Right ventricle myocardium superior (tissue), 1 donor: ENCODE data around the gene PDE6A. TPM values are rescaled to one million over a fixed set of nuclear protein-coding genes. Genes with fewer than 3 reads are reported as not detected.

ENCODE experiments used
- ATAC-seq: fragments of 200-7000 bp; cut with Tn5 transposase; one replicate; pipeline ENCODE4 v1.9.1; 2020; ENCODE audit warnings: mild to moderate bottlenecking; ENCODE audit not compliant: poor library complexity
- DNase-seq: peaks from one replicate; pipeline ENCODE4 v3.0.0-alpha.2; 2020
- intact Hi-C: fragments of 100-400 bp; cut with DNase I; formaldehyde crosslinking; loops from one replicate; pipeline ENCODE4 v1.11.2; 2022
- total RNA-seq: library from RNA; stranded (reverse); fragmentation: NEBNext Ultra II Directional; extraction: Animal tissue kit (Norgen Biotek cat#: 25700); gene quantifications from one replicate; pipeline ENCODE4 v1.2.1, GENCODE V29; 2021
- donor health status: DM: no; HTN: yes; CAD: no; lungs with severe emphysema.

Gene PDE6A
- total RNA-seq, 1 donor from 2014 or later = 0.08 TPM

DNA sequence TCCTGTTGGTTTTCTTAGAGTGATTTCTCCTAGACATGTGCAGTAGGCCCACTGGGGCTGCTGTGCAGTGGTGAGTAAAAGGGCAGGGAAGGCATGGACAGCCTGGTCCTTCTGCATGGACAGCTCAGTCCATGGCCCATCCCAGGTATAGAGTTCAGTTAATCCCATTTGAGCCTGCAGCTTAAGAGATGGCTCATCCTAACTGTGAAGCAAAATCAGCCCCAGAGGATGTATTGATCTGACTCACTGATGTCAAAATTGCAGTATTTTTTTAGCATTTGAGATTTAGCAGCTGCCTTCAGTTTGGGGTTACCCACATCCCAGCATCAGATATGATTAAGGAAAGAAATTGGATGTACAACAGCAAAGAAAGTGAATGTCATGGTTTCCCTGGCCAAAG is 93.4 kb downstream of the PDE6A start:
- no peak for ATAC-seq
- no peak for DNase-seq
- intact Hi-C loops = no loop called here

DNA sequence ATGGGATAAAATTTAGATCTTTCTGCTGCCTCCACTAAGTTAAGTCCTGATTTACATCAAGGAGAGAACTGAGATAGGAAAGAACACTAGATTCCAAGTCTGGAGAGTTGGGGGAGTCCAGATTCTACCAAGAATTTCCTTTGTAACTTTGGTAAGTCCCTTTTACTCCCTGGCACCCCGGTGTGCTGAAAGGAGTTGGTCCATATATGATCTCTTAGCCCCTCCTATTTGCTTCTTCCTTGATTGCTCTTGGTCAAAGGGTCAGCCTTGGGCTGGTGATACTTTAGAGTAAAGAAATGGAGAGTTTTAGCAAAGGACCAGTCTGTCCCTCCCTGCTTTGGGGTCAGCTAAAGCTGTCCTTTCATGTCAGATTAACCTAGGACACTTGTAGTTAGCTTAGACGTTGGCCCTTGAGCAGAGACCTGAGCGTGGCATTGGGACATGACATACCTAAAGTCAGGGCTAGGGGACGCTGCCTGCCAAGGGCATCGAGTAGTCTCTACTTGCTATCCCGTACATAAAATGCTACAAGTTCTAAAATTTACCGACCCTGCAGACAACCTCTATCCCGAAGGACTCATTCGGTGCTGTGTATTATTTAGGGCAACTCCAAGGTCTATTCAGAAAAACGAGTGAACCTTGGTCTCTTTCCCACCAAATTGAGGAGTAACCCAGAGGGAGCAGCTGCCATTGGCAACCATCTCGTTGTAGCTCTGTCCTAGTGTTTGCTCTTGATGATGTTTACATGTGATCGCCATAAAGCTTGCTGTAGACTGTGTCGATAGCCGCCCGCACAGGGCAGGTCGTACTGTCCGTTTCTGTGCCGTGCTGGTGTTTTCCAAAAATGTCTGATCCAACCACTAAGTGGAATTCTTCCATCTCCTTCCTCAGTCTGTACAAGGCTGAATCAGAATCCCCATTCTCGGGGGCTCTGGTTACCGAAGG is 94.4 kb downstream of the PDE6A start:
- intact Hi-C loops = no loop called here
- DNase-seq (no peak), ATAC-seq (no peak)

DNA sequence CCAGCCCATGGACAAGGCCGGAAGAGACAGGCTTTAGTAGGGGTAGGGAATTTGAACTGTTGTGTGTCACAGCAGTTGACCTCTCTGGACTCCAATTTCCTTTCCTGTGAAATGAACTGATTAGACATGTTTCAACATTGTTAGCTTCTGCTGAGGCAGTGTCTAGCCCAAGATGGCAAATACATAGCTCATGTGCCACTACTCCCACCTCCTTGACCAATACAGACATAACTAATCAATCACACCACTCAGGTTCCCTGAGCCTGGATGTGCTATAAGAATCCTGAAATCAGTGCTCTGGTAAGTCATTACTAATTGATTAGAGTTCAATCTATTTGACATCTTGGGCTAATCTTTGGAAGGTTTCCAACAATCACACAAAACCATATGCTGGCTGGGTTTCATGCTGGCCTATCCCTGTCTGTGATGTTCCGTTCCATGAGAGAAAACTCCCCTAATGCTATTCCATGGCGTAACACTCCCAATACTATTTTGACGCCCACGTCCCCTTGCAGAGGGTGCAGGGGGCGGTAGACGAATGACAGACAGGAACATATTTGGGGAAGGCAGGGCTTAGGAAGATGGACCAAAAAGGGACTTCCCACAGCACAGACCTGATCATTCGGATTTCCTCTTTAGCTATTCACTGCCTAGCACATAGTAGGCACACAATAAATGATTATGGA is 95.2 kb downstream of the PDE6A start:
- no peak for ATAC-seq
- intact Hi-C loops = no loop called here
- DNase-seq = no peak

DNA sequence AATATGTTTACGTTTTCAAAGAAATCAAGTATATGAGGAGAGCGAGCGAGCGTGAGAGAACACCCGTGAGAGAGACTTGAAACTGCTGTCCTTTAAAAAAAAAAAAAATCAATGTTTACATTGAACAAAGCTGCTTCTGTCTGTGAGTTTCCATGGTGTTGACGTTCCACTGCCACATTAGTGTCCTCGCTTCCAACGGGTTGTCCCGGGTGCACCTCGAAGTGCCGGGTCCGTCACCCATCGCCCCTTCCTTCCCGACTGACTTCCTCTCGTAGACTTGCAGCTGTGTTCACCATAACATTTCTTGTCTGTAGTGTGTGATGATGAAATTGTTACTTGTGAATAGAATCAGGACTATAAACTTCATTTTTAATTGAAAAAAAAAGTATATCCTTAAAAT is 97.0 kb downstream of the PDE6A start:
- intact Hi-C loops = no loop called here
- no peak for DNase-seq
- no peak for ATAC-seq

DNA sequence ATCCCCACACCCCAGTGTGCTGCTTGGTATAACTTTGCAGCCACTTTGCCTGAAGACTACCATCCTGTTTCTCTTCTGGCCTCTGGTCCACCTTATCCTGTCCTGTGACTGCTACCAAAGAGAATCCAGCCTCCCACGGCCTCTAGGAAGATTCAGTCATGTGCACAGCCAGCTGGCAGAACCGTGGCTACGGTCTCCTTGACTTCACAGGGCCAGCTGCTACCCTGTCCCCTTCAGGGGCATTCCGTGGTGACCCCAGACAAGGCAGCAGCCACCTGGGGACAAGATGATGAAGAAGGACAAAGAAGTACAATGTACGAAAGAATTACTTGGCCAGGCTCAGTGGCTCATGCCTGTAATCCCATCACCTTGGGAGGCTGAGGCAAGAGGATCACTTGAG is 98.6 kb downstream of the PDE6A start:
- ATAC-seq (no peak), DNase-seq (no peak)
- intact Hi-C loops = no loop called here

DNA sequence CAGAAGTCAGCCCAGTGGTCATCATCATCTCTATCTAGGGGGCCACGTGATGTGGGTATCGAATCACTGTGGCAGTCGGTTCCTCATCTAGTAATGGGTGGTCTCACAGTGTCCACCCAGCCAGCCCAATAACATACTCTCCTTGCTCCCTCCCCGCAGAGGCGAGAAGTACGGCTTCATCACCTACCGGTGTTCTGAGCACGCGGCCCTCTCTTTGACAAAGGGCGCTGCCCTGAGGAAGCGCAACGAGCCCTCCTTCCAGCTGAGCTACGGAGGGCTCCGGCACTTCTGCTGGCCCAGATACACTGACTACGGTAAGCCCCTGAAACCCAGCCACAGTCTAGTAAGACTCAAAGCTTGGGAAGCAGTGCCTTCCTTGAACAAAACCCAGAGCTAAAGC is 99.0 kb downstream of the PDE6A start:
- intact Hi-C loops = no loop called here
- DNase-seq (no peak), ATAC-seq (no peak)

GRCh38 chr5:149841851-149842793 is 102.5 kb downstream of the PDE6A start:
- intact Hi-C loops = no loop called here
- no peak for DNase-seq
- peak; percentile 14 for ATAC-seq

DNA sequence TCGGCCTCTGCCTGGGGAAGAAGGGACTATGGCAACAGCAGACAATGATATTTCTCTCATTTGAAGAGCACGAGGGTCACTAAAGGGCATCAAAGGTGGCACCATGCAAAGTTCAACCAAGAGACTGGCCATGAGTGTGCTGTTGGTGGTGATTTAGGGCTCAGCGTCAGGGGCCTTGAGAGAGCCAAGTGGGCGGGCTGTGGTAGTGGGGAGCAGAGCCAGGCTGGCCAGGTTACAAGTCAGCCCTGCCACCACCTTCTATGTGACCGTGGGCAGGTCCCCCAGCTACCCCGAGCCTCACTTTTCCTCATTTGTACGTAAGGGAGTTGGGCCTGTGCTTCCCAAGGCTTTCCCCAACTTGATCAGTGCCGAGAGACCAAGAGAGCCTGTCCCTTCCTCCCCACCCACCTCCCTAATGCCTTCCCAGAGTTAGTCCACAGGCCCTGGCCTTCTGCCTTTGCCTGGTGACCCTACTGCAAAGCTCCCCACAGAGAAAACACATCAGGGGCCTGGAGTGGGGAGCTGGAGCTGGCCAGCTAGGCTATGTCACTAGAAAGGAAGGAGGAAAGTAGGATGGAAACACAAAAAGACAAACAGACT is 104.3 kb downstream of the PDE6A start:
- intact Hi-C loops = no loop called here
- no peak for ATAC-seq

DNA sequence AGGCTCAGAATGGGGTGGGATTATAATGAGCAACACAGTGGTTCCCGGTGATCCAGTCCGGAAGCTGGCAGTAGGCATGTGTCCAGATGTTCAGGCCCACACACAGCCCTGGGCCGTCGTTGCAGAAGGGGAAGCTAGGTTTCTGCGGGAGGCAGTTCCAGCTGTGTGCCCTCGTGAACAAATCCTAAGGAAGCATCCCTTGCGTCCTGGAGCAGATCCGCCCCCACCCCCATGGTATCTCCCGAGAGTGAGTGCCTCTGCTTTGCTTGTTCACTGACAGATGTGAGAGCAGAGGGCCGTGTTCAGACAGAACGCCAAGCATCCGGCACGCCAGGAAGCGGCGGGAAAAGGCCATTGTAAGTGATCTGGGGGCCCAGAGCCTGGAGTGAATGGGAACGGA is 104.8 kb downstream of the PDE6A start:
- DNase-seq = no peak
- intact Hi-C loops = no loop called here
- no peak for ATAC-seq

More for the DNA sequence above, 104.3 kb downstream of the PDE6A start:
- no peak for DNase-seq

GRCh38 chr5:149838881-149839739 is 105.5 kb downstream of the PDE6A start:
- no peak for DNase-seq
- intact Hi-C loops = no loop called here
- ATAC-seq = no peak

- intact Hi-C loops = no loop called here
- ATAC-seq = peak; percentile 51
- peak; percentile 58 for DNase-seq
These were observed 106.8 kb downstream of the PDE6A start for GRCh38 chr5:149837680-149838269.

- intact Hi-C loops = no loop called here
- no peak for DNase-seq
- ATAC-seq = no peak
These were observed 108.0 kb downstream of the PDE6A start for GRCh38 chr5:149836451-149837139.

- ATAC-seq (peak; percentile 38), DNase-seq (no peak)
- intact Hi-C loops = loop anchor here (5.0 kb wide), 2 partner anchors 158 to 177 kb away; no protein-coding TSS in a partner anchor
These were observed 110.2 kb downstream of the PDE6A start for GRCh38 chr5:149834246-149834855.

DNA sequence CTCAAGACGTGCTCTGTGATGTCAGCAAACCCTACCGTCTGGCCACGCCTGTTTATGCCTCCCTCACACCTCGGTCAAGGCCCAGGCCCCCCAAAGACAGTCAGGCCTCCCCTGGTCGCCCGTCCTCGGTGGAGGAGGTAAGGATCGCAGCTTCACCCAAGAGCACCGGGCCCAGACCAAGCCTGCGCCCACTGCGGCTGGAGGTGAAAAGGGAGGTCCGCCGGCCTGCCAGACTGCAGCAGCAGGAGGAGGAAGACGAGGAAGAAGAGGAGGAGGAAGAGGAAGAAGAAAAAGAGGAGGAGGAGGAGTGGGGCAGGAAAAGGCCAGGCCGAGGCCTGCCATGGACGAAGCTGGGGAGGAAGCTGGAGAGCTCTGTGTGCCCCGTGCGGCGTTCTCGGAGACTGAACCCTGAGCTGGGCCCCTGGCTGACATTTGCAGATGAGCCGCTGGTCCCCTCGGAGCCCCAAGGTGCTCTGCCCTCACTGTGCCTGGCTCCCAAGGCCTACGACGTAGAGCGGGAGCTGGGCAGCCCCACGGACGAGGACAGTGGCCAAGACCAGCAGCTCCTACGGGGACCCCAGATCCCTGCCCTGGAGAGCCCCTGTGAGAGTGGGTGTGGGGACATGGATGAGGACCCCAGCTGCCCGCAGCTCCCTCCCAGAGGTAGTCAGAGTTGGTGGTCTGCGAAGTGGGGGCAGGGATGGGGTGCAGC is 111.3 kb downstream of the PDE6A start:
- intact Hi-C loops = loop anchor here (5.0 kb wide), 2 partner anchors 159 to 176 kb away; no protein-coding TSS in a partner anchor
- ATAC-seq = no peak
- no peak for DNase-seq

DNA sequence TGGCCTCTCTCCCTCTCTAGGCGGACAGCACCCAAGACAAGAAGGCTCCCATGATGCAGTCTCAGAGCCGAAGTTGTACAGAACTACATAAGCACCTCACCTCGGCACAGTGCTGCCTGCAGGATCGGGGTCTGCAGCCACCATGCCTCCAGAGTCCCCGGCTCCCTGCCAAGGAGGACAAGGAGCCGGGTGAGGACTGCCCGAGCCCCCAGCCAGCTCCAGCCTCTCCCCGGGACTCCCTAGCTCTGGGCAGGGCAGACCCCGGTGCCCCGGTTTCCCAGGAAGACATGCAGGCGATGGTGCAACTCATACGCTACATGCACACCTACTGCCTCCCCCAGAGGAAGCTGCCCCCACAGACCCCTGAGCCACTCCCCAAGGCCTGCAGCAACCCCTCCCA is 112.0 kb downstream of the PDE6A start:
- ATAC-seq (no peak), DNase-seq (no peak)
- intact Hi-C loops = loop anchor here (5.0 kb wide), 2 partner anchors 160 to 175 kb away; no protein-coding TSS in a partner anchor
